Measurements from ENCODE around the gene CHRDL2. TPM values are rescaled to one million over a fixed set of nuclear protein-coding genes. Genes with fewer than 3 reads are reported as not detected.
A peak's percentile ranks its signal among the peaks of the same experiment; 100 is the strongest.

CHRDL2 gene
- polyA plus RNA-seq, 2 of the 4 experiments (the other 2 are of a cell fraction) = 2.3 to 5.8 TPM

- peaks cover 9% of the 10 kb centered on the region; the same call in 2 of the 3 replicates for H3K4me1 ChIP-seq
- H3K4me2 ChIP-seq = no peak overlapping the region
- H3K27ac ChIP-seq = peak overlapping the region in 1 of 2 experiments; percentile 57; a peak in 2 of 6 replicates
- WGBS (ENCODE audit: missing lambda C conversion rate) = 87% methylated on average over 8 of the region's 8 CpGs
- DNase-seq (ENCODE audit: low read depth in 1 of 2, low spot score in 1 of 2) (no peak), FAIRE-seq (no peak), ATAC-seq (peak in 1 of 2 experiments; percentile 34; a peak in 2 of 6 replicates)
- POLR2A ChIA-PET = interaction anchor here (0.7 kb wide), 1 partner anchor 40 kb away, joined by 3 read pairs; no protein-coding TSS in a partner anchor
- no peak overlapping the region for H3K4me3 ChIP-seq
- TF ChIP-seq CBX2 (IDR thresholded peaks at IDR 0.05; ENCODE audit: borderline replicate concordance, low read depth) = no peak
- TF ChIP-seq TP53 (CRISPR knock-in tag; IDR thresholded peaks at IDR 0.05) = no peak
- TF ChIP-seq HOXB13 (CRISPR knock-in tag; IDR thresholded peaks at IDR 0.05; ENCODE audit: low read depth) = no peak
- no peak for TF ChIP-seq ZFP36 (IDR thresholded peaks at IDR 0.05; ENCODE audit: borderline replicate concordance, partially characterized antibody)
- no peak for TF ChIP-seq RAD21 (conservative IDR thresholded peaks at IDR 0.05 in 1 of 2, IDR thresholded peaks at IDR 0.05 in 1 of 2)
- TF ChIP-seq TFCP2L1 (CRISPR knock-in tag; IDR thresholded peaks at IDR 0.05) = no peak
- TF ChIP-seq PHF8 (IDR thresholded peaks at IDR 0.05; ENCODE audit: borderline replicate concordance, low read depth) = no peak
- no peak for TF ChIP-seq CHD4 (IDR thresholded peaks at IDR 0.05; ENCODE audit: borderline replicate concordance)
- TF ChIP-seq HEYL (CRISPR knock-in tag; IDR thresholded peaks at IDR 0.05) = no peak
- TF ChIP-seq HDAC2 (IDR thresholded peaks at IDR 0.05) = no peak
- TF ChIP-seq ZNF302 (CRISPR knock-in tag; IDR thresholded peaks at IDR 0.05) = no peak
- no peak for TF ChIP-seq SMC3 (IDR thresholded peaks at IDR 0.05)
- no peak for TF ChIP-seq MYC (IDR thresholded peaks at IDR 0.05; ENCODE audit: borderline replicate concordance, low read length)
- no peak for TF ChIP-seq SREBF2 (IDR thresholded peaks at IDR 0.05)
- TF ChIP-seq POLR2AphosphoS2 (conservative IDR thresholded peaks at IDR 0.05; ENCODE audit: low read length) = no peak
- TF ChIP-seq RCOR1 (IDR thresholded peaks at IDR 0.05; ENCODE audit: low read depth, low read length) = no peak
- TF ChIP-seq, protein P1, sequence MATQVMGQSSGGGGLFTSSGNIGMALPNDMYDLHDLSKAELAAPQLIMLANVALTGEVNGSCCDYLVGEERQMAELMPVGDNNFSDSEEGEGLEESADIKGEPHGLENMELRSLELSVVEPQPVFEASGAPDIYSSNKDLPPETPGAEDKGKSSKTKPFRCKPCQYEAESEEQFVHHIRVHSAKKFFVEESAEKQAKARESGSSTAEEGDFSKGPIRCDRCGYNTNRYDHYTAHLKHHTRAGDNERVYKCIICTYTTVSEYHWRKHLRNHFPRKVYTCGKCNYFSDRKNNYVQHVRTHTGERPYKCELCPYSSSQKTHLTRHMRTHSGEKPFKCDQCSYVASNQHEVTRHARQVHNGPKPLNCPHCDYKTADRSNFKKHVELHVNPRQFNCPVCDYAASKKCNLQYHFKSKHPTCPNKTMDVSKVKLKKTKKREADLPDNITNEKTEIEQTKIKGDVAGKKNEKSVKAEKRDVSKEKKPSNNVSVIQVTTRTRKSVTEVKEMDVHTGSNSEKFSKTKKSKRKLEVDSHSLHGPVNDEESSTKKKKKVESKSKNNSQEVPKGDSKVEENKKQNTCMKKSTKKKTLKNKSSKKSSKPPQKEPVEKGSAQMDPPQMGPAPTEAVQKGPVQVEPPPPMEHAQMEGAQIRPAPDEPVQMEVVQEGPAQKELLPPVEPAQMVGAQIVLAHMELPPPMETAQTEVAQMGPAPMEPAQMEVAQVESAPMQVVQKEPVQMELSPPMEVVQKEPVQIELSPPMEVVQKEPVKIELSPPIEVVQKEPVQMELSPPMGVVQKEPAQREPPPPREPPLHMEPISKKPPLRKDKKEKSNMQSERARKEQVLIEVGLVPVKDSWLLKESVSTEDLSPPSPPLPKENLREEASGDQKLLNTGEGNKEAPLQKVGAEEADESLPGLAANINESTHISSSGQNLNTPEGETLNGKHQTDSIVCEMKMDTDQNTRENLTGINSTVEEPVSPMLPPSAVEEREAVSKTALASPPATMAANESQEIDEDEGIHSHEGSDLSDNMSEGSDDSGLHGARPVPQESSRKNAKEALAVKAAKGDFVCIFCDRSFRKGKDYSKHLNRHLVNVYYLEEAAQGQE (IDR thresholded peaks at IDR 0.05) = no peak
- no peak for TF ChIP-seq PBX3 (IDR thresholded peaks at IDR 0.05)
- TF ChIP-seq ESRRA (IDR thresholded peaks at IDR 0.05; ENCODE audit: borderline replicate concordance, low read length) = no peak
- no peaks in the 10 kb centered on the region for H3K9me3 ChIP-seq
- CTCF ChIA-PET = interaction anchor here (0.6 to 13.3 kb wide), 5 partner anchors 8 to 271 kb away, joined by 3 to 241 read pairs (median 3); no protein-coding TSS in a partner anchor
Observed at GRCh38 chr11:74710281-74710938, 20.8 kb downstream of the CHRDL2 start.

DNA sequence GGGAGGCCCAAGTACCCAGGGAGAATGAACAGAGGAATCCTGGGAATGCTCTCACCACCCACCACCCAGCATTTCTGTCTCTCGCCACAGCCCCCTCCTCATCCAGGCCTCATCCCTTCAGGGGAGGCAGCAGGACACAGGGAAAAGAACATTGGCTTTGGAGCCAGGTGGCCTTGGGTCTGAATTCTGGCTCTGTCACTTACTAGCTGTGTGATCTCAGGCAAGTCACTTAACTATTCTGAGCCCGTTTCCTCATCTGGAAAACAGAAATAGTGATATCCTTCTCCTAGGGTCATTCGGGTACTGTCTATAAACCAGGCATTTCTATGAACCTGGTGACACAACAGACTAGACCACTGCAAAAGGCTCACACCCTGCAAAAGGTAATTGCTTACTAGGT lies 22.1 kb downstream of the CHRDL2 start:
- CTCF ChIA-PET = interaction anchor here (1.3 to 18.6 kb wide), 3 partner anchors 15 to 31 kb away, joined by 4 to 281 read pairs (median 241); no protein-coding TSS in a partner anchor

More for the DNA sequence above, 22.1 kb downstream of the CHRDL2 start:
- 80% methylated on average over 3 of the region's 3 CpGs for WGBS (ENCODE audit: missing lambda C conversion rate)
- ATAC-seq (no peak), FAIRE-seq (no peak), DNase-seq (ENCODE audit: low read depth in 1 of 2, low spot score in 1 of 2) (no peak)
- Histone ChIP-seq H3K4me1 (peaks cover 9% of the 10 kb centered on the region; the same call in 2 of the 3 replicates), H3K27ac (peak overlapping the region in 1 of 2 experiments; percentile 32; a peak in 2 of 6 replicates), H3K4me3 (no peak overlapping the region), H3K4me2 (no peak overlapping the region), H3K9me3 (no peaks in the 10 kb centered on the region)
- POLR2A ChIA-PET = no interaction called here
- TF ChIP-seq TP53 (CRISPR knock-in tag; IDR thresholded peaks at IDR 0.05) (no peak), KDM1A (IDR thresholded peaks at IDR 0.05; ENCODE audit: low read depth) (no peak), PBX3 (IDR thresholded peaks at IDR 0.05) (no peak), FOXS1 (CRISPR knock-in tag; IDR thresholded peaks at IDR 0.05) (no peak), HDAC2 (IDR thresholded peaks at IDR 0.05) (no peak), MAX (IDR thresholded peaks at IDR 0.05) (no peak), HOXB13 (CRISPR knock-in tag; IDR thresholded peaks at IDR 0.05; ENCODE audit: low read depth) (no peak), CBX8 (IDR thresholded peaks at IDR 0.05) (no peak), FOSL2 (IDR thresholded peaks at IDR 0.05) (no peak), FOSL2 (CRISPR knock-in tag; IDR thresholded peaks at IDR 0.05) (no peak), RAD21 (conservative IDR thresholded peaks at IDR 0.05 in 1 of 2, IDR thresholded peaks at IDR 0.05 in 1 of 2) (no peak), POLR2AphosphoS2 (conservative IDR thresholded peaks at IDR 0.05; ENCODE audit: low read length) (no peak)

Measured in A549 (cell line).